NCI-H446 (cell line): Measurements from ENCODE around the gene NCOA7.
"Not testable (repeated sequence)": the region's sequence is repeated elsewhere in the genome, so short reads cannot be mapped to it uniquely, and the experiment has no call there.

ENCODE experiments used
- DNase-seq, 2 experiments: peaks; one replicate each; lab custom pipeline; 2025; lab: John Stamatoyannopoulos, UW

The NCOA7 gene

GRCh38 chr6:125923366-125923877, 132.7 kb downstream of the NCOA7 start:
- no peak for DNase-seq

GRCh38 chr6:125924169-125924568, 133.4 kb downstream of the NCOA7 start:
- no peak for DNase-seq

- DNase-seq, result no peak
Measured at GRCh38 chr6:125924697-125925358, 134.1 kb downstream of the NCOA7 start.

GRCh38 chr6:125926711-125927110, 136.0 kb downstream of the NCOA7 start:
- no peak for DNase-seq

- no peak for DNase-seq
Measured at GRCh38 chr6:125927761-125928160, 137.0 kb downstream of the NCOA7 start.

GRCh38 chr6:125930765-125931418, 140.1 kb downstream of the NCOA7 start:
- DNase-seq, result no peak

GRCh38 chr6:125931733-125932450, 141.1 kb downstream of the NCOA7 start:
- DNase-seq, result no peak

- no peak for DNase-seq
Measured at GRCh38 chr6:125932451-125932795, 141.7 kb downstream of the NCOA7 start.

GRCh38 chr6:125935520-125935919, 144.8 kb downstream of the NCOA7 start:
- not testable (repeated sequence) for DNase-seq

- DNase-seq, result no peak
Measured at GRCh38 chr6:125939026-125939425, 148.3 kb downstream of the NCOA7 start.

GRCh38 chr6:125939791-125940190, 149.0 kb downstream of the NCOA7 start:
- no peak for DNase-seq

GRCh38 chr6:125940247-125941041, 149.7 kb downstream of the NCOA7 start:
- DNase-seq, result no peak

GRCh38 chr6:125942672-125943527, 152.1 kb downstream of the NCOA7 start:
- no peak for DNase-seq

GRCh38 chr6:125943528-125944433, 153.0 kb downstream of the NCOA7 start:
- DNase-seq, result no peak

GRCh38 chr6:125944434-125944816, 153.7 kb downstream of the NCOA7 start:
- no peak for DNase-seq

- no peak for DNase-seq
Measured at GRCh38 chr6:125944896-125945295, 154.1 kb downstream of the NCOA7 start.

- no peak for DNase-seq
Measured at GRCh38 chr6:125945378-125946141, 154.8 kb downstream of the NCOA7 start.

- no peak for DNase-seq
Measured at GRCh38 chr6:125947615-125948014, 156.9 kb downstream of the NCOA7 start.

GRCh38 chr6:125948455-125948854, 157.7 kb downstream of the NCOA7 start:
- DNase-seq, result no peak
